Parietal lobe (tissue), 1 donor: ENCODE measurements around the gene POGLUT3. TPM values are rescaled to one million over a fixed set of nuclear protein-coding genes. Genes with fewer than 3 reads are reported as not detected.

Source experiments
- total RNA-seq: library from RNA; depleted of rRNA; stranded (reverse); fragments of >200 nt; gene quantifications from one replicate; pipeline ENCODE4 v1.2.3, GENCODE V29; 2014

The POGLUT3 gene, protein sequence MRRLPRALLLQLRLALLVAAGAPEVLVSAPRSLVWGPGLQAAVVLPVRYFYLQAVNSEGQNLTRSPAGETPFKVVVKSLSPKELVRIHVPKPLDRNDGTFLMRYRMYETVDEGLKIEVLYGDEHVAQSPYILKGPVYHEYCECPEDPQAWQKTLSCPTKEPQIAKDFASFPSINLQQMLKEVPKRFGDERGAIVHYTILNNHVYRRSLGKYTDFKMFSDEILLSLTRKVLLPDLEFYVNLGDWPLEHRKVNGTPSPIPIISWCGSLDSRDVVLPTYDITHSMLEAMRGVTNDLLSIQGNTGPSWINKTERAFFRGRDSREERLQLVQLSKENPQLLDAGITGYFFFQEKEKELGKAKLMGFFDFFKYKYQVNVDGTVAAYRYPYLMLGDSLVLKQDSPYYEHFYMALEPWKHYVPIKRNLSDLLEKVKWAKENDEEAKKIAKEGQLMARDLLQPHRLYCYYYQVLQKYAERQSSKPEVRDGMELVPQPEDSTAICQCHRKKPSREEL
- 6.3 TPM for total RNA-seq

GRCh38 chr11:108498046-108498815 lies at the start of gene POGLUT3:
Gene POGLUT3 (minus strand): TSS chr11:108498384. CDS start chr11:108498366, 18 bp downstream.

DNA sequence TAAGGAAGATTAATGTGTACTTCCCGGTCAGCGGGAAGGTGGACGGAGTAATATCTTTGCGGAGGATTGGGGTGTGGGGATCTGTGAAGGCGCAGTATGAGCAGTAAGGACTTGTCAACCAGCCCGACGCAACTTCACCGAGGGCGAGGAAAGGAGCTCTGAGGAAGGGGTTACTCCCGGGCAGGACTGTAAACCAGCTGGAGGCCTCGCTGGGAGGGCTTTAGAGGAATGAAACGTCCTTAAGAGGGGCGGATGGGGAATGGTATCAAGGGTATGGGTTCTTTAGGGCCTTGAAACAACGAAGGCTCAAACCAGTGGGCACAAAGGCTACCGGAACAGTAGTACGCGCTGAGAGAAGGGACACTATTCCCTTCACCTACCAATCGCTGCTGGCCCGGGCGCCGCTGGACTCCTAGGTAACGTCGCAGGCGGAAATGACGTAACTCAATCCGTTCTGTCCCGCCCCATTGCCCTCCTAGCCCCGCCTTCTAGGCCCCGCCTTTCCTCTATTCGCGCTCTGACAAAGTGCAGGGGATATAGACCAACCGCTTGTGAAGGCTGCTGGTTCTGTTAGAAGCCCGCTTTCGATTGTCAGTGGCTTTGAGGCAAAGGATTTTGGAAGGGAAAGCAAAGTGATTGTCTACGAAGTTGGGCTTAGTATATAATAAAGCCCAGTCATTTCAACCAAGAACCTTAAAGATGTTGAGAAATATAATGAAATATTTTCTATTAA lies 30.9 kb downstream of the POGLUT3 start, which contains the start of gene C11orf65:
Gene C11orf65 (minus strand): TSS at position 439 of the 733 bp plus-strand sequence. CDS start 5,970 bp downstream, outside the sequence.

Other genes with a start within 250 kb of the POGLUT3 start
- gene C11orf65, start 30.9 kb downstream of the POGLUT3 start, total RNA-seq, result 1.6 TPM
- gene EXPH5, start 95.4 kb upstream of the POGLUT3 start, total RNA-seq, result 0.94 TPM
- 24.4 TPM for gene DDX10, start 166.7 kb upstream of the POGLUT3 start, total RNA-seq